ENCODE data around the gene PDS5A. TPM values are rescaled to one million over a fixed set of nuclear protein-coding genes. Genes with fewer than 3 reads are reported as not detected.

Gene PDS5A
- total and polyA plus RNA-seq, 10 donors = 17.9 to 90.7 (median 71.3) TPM

GRCh38 chr4:39893693-39894072, 84.0 kb downstream of the PDS5A start:
- H3K4me3 ChIP-seq = no peak overlapping the region
- WGBS, 5 donors = 93 to 98% (median 95%) methylated on average over 3 of the region's 3 CpGs
- H3K27ac ChIP-seq = no peak overlapping the region
- no peak for TF ChIP-seq POLR2A (IDR thresholded peaks at IDR 0.05)
- no peak for TF ChIP-seq POLR2AphosphoS5 (IDR thresholded peaks at IDR 0.05)
- TF ChIP-seq CTCF (IDR thresholded peaks at IDR 0.05 in 8 of 11, conservative IDR thresholded peaks at IDR 0.05 in 3 of 11) = no peak
- no peak for DNase-seq
- H3K36me3 ChIP-seq = peaks cover 0 to 100% (median 78%) of the 10 kb centered on the region in 6 donors
- intact Hi-C loops (cut with DNase I; ENCODE audit: low total_unique reads) = no loop called here
- no peaks in the 10 kb centered on the region for H3K9me3 ChIP-seq
- H3K27me3 ChIP-seq (replicated peaks in 1 of 7) = no peaks in the 10 kb centered on the region
- peaks cover 0 to 12% (median 0%) of the 10 kb centered on the region in 6 donors for H3K4me1 ChIP-seq

GRCh38 chr4:39892988-39893692, 84.6 kb downstream of the PDS5A start:
- TF ChIP-seq POLR2A (IDR thresholded peaks at IDR 0.05) (no peak), POLR2AphosphoS5 (IDR thresholded peaks at IDR 0.05) (no peak), CTCF (IDR thresholded peaks at IDR 0.05 in 8 of 11, conservative IDR thresholded peaks at IDR 0.05 in 3 of 11) (no peak)
- H3K27ac ChIP-seq = no peak overlapping the region
- no peaks in the 10 kb centered on the region for H3K27me3 ChIP-seq (replicated peaks in 1 of 7)
- peaks cover 0 to 100% (median 77%) of the 10 kb centered on the region in 6 donors for H3K36me3 ChIP-seq
- DNase-seq = no peak
- peaks cover 0 to 12% (median 0%) of the 10 kb centered on the region in 6 donors for H3K4me1 ChIP-seq
- no peak overlapping the region for H3K4me3 ChIP-seq
- no peaks in the 10 kb centered on the region for H3K9me3 ChIP-seq
- intact Hi-C loops (cut with DNase I; ENCODE audit: low total_unique reads) = no loop called here
- WGBS, 5 donors = 80 to 88% (median 84%) methylated on average over 5 of the region's 5 CpGs

DNA sequence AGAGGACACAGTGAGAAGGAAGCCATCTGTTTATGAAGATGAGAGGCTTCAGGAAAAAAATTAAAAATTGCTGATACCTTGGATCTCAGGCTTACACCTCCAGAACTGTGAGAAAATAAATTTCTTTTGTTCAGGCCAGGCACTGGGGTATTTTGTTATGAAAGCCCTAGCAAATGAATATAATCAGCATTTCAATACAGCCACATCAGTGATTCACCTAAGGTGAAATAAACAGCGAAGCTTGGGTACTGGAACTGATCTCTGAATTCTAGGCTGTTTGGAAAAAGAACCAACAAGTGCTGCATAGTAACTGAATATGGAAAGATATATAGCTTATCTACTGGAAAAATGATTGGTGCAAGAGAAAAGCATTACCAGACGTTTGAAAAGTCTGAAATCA, 88.5 kb downstream of the PDS5A start:
- intact Hi-C loops (cut with DNase I; ENCODE audit: low total_unique reads) = no loop called here
- Histone ChIP-seq H3K9me3 (no peaks in the 10 kb centered on the region), H3K27me3 (replicated peaks in 1 of 7) (no peaks in the 10 kb centered on the region), H3K27ac (no peak overlapping the region), H3K36me3 (peaks cover 0 to 100% (median 59%) of the 10 kb centered on the region in 6 donors), H3K4me3 (no peak overlapping the region), H3K4me1 (peaks cover 0 to 12% (median 0%) of the 10 kb centered on the region in 6 donors)
- TF ChIP-seq POLR2A (IDR thresholded peaks at IDR 0.05) (no peak), CTCF (IDR thresholded peaks at IDR 0.05 in 8 of 11, conservative IDR thresholded peaks at IDR 0.05 in 3 of 11) (no peak), POLR2AphosphoS5 (IDR thresholded peaks at IDR 0.05) (no peak)
- 85 to 93% (median 92%) methylated on average over 2 of the region's 2 CpGs for WGBS, 5 donors
- no peak for DNase-seq

DNA sequence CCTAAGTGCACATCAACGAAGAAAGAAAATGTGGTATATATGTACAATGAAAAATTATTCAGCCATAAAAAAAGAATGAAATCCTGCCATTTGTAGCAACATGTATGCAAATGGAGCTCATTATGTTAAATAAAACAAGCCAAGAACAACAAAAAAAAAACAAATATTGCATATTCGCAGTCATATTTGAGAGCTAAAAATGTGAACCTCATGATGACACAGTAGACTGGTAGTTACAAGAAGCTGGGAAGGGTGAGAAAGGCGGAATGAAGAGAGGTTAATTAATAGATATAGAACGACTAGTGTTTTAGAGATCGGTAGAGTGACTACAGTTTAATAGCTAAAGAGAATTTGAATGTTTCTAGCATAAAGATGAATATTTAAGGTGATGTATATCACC, 89.2 kb downstream of the PDS5A start:
- peaks cover 0 to 10% (median 0%) of the 10 kb centered on the region in 6 donors for H3K4me1 ChIP-seq
- no peak overlapping the region for H3K27ac ChIP-seq
- no peak for TF ChIP-seq CTCF (IDR thresholded peaks at IDR 0.05 in 8 of 11, conservative IDR thresholded peaks at IDR 0.05 in 3 of 11)
- no peak for TF ChIP-seq POLR2AphosphoS5 (IDR thresholded peaks at IDR 0.05)
- TF ChIP-seq POLR2A (IDR thresholded peaks at IDR 0.05) = no peak
- no peak for DNase-seq
- intact Hi-C loops (cut with DNase I; ENCODE audit: low total_unique reads) = no loop called here
- 96 to 99% (median 97%) methylated on average over 5 of the region's 5 CpGs for WGBS, 5 donors
- H3K9me3 ChIP-seq = no peaks in the 10 kb centered on the region
- H3K27me3 ChIP-seq (replicated peaks in 1 of 7) = no peaks in the 10 kb centered on the region
- no peak overlapping the region for H3K4me3 ChIP-seq
- peaks cover 0 to 100% (median 54%) of the 10 kb centered on the region in 6 donors for H3K36me3 ChIP-seq
